ENCODE data around the gene OR51D1. TPM values are rescaled to one million over a fixed set of nuclear protein-coding genes. Genes with fewer than 3 reads are reported as not detected.

Gene OR51D1
- total RNA-seq, 1 donor from 2014 or later, result not detected

DNA sequence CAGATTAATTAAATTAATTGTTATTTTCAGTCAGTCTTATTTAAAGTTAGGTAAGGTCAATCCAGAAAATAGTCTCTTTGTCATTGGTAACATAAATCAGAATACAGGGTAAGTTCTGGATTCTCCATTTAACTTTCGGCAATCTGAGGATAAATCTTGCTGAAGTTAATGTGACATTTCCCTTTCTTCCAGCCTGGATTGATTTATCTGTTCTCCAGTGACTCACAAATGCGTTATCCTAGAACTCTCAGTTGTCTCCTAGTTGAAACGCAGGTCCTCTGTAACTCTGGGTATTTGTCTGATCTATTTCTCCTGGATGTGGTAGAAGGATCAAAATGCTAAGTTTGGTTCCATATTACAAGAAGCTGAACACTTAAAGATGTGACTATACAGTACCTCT is 27.5 kb downstream of the OR51D1 start:
- TF ChIP-seq, protein P1, sequence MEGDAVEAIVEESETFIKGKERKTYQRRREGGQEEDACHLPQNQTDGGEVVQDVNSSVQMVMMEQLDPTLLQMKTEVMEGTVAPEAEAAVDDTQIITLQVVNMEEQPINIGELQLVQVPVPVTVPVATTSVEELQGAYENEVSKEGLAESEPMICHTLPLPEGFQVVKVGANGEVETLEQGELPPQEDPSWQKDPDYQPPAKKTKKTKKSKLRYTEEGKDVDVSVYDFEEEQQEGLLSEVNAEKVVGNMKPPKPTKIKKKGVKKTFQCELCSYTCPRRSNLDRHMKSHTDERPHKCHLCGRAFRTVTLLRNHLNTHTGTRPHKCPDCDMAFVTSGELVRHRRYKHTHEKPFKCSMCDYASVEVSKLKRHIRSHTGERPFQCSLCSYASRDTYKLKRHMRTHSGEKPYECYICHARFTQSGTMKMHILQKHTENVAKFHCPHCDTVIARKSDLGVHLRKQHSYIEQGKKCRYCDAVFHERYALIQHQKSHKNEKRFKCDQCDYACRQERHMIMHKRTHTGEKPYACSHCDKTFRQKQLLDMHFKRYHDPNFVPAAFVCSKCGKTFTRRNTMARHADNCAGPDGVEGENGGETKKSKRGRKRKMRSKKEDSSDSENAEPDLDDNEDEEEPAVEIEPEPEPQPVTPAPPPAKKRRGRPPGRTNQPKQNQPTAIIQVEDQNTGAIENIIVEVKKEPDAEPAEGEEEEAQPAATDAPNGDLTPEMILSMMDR (IDR thresholded peaks at IDR 0.05; ENCODE audit: insufficient read depth, low read length, severe bottlenecking), result no peak
- no peaks in the 10 kb centered on the region for H3K27me3 ChIP-seq (ENCODE audit: control insufficient read depth, insufficient read depth, low read length)
- no peak overlapping the region for H3K4me3 ChIP-seq (ENCODE audit: low read depth, low read length)
- FAIRE-seq (no peak), DNase-seq (ENCODE audit: low read depth) (no peak)
- H3K36me3 ChIP-seq (ENCODE audit: control insufficient read depth, insufficient read depth, low read length), result no peaks in the 10 kb centered on the region

DNA sequence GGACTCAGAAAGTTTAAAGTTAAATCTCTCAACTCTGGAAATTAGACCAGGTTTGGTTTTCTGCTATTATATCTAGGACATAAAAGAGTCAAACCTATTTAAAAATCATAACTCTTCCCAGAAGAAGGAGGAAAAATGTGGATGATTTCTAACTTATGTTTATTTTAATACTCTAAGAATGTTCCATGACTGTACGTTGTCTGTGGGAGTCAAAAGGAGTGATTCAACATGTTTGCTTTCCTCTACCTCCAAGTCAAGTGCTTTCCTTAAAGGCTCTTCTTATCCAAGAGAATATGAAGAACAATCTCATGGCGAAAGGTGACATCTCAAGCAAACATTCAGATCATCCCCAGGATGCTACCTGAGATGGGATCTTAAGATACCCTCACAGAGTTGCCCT is 28.1 kb downstream of the OR51D1 start:
- no peak overlapping the region for H3K4me3 ChIP-seq (ENCODE audit: low read depth, low read length)
- DNase-seq (ENCODE audit: low read depth) (peak; percentile 5), FAIRE-seq (no peak)
- TF ChIP-seq, protein P1 (IDR thresholded peaks at IDR 0.05; ENCODE audit: insufficient read depth, low read length, severe bottlenecking), result no peak
- H3K27me3 ChIP-seq (ENCODE audit: control insufficient read depth, insufficient read depth, low read length), result no peaks in the 10 kb centered on the region
- H3K36me3 ChIP-seq (ENCODE audit: control insufficient read depth, insufficient read depth, low read length), result no peaks in the 10 kb centered on the region

DNA sequence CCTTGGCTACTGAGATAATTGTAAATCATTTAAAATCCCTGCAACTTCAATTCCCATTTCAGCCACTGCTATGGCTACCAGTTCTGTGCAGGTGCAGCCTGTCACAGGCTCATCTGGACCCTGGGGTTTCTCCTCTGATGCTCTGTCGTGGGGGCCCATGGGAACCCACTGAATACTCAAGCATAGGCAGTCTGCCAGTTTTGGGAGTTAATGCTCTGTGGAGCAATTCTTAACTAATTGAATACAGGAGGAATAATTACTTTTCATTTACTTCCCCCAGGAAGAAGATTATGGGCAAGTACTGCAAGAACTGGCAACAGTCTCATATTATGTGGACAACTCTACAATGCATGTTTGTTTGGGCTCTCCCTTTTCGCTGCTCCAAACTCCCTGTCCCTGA is 34.5 kb downstream of the OR51D1 start:
- TF ChIP-seq, protein P1 (IDR thresholded peaks at IDR 0.05; ENCODE audit: insufficient read depth, low read length, severe bottlenecking), result no peak
- FAIRE-seq (no peak), DNase-seq (ENCODE audit: low read depth) (no peak)
- Histone ChIP-seq H3K4me3 (ENCODE audit: low read depth, low read length) (no peak overlapping the region), H3K27me3 (ENCODE audit: control insufficient read depth, insufficient read depth, low read length) (no peaks in the 10 kb centered on the region), H3K36me3 (ENCODE audit: control insufficient read depth, insufficient read depth, low read length) (no peaks in the 10 kb centered on the region)

DNA sequence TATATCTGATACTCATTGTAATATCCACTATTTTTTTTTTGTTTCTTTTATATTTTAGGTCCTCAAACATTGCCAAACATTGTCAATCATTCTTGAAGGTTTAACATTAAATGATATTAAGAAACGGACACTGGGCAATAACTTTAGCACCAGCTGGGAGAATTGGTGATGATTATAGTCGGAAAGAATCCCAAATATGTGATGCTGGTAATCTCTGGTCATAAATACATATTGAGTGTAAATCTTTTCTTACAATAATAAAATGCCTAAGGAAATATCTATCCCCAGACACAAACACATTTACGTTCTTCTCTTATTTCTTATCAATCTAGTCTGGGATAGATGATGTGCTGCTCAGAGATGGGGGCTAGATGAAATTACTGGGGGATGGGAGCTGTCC is 35.2 kb downstream of the OR51D1 start:
- Histone ChIP-seq H3K4me3 (ENCODE audit: low read depth, low read length) (no peak overlapping the region), H3K36me3 (ENCODE audit: control insufficient read depth, insufficient read depth, low read length) (no peaks in the 10 kb centered on the region), H3K27me3 (ENCODE audit: control insufficient read depth, insufficient read depth, low read length) (no peaks in the 10 kb centered on the region)
- TF ChIP-seq, protein P1 (IDR thresholded peaks at IDR 0.05; ENCODE audit: insufficient read depth, low read length, severe bottlenecking), result no peak
- FAIRE-seq, result no peak
- DNase-seq (ENCODE audit: low read depth), result no peak

DNA sequence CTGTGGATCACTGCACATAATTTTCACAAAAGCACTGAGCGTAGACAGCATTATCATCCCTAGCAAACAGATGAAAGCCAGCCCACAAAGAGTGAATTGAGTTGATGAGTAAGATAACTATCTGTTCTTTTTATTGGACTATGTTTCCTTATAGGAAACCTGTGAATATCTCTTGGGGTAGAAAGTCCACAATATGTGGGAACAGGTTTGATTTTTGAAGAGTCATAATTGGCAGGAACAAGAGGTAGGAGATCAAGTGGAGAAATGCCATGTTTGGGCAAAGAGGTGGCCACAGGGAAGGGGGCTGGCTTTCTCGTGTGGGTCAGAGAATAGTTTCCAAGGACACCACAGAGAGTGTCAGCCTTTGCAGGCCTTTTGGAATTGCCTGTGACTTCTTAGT is 36.5 kb downstream of the OR51D1 start:
- Histone ChIP-seq H3K4me3 (ENCODE audit: low read depth, low read length) (no peak overlapping the region), H3K36me3 (ENCODE audit: control insufficient read depth, insufficient read depth, low read length) (no peaks in the 10 kb centered on the region), H3K27me3 (ENCODE audit: control insufficient read depth, insufficient read depth, low read length) (no peaks in the 10 kb centered on the region)
- no peak for DNase-seq (ENCODE audit: low read depth)
- no peak for FAIRE-seq
- TF ChIP-seq, protein P1 (IDR thresholded peaks at IDR 0.05; ENCODE audit: insufficient read depth, low read length, severe bottlenecking), result no peak

DNA sequence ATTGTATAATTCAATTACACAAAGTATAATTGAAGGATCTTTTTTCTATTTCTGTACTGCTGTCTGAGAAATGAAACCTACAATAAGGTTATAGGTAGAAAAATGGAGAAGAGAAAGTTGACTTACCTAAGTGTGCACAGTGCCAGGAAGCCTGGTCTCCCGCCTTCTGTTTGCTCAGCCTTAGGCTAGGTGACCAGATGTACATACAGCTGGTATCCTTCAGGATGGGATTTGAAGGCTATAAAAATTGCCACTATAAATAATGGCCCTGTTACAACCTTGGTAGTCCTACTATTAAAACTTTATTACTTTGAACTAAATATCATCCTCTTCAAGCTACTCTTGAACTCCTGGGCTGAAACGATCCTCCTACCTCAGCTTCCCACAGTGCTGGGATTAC is 40.7 kb downstream of the OR51D1 start:
- Histone ChIP-seq H3K36me3 (ENCODE audit: control insufficient read depth, insufficient read depth, low read length) (no peaks in the 10 kb centered on the region), H3K27me3 (ENCODE audit: control insufficient read depth, insufficient read depth, low read length) (no peaks in the 10 kb centered on the region), H3K4me3 (ENCODE audit: low read depth, low read length) (no peak overlapping the region)
- DNase-seq (ENCODE audit: low read depth) (no peak), FAIRE-seq (no peak)
- TF ChIP-seq, protein P1 (IDR thresholded peaks at IDR 0.05; ENCODE audit: insufficient read depth, low read length, severe bottlenecking), result no peak
